NCI-H446 (cell line): ENCODE results near the gene ZNF639.
A peak's percentile ranks its signal among the peaks of the same experiment; 100 is the strongest.
"Not testable (repeated sequence)": the region's sequence is repeated elsewhere in the genome, so short reads cannot be mapped to it uniquely, and the experiment has no call there.

ENCODE experiments used
- DNase-seq, 2 experiments: peaks; one replicate each; lab custom pipeline; 2025; lab: John Stamatoyannopoulos, UW

The ZNF639 gene, protein sequence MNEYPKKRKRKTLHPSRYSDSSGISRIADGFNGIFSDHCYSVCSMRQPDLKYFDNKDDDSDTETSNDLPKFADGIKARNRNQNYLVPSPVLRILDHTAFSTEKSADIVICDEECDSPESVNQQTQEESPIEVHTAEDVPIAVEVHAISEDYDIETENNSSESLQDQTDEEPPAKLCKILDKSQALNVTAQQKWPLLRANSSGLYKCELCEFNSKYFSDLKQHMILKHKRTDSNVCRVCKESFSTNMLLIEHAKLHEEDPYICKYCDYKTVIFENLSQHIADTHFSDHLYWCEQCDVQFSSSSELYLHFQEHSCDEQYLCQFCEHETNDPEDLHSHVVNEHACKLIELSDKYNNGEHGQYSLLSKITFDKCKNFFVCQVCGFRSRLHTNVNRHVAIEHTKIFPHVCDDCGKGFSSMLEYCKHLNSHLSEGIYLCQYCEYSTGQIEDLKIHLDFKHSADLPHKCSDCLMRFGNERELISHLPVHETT

DNA sequence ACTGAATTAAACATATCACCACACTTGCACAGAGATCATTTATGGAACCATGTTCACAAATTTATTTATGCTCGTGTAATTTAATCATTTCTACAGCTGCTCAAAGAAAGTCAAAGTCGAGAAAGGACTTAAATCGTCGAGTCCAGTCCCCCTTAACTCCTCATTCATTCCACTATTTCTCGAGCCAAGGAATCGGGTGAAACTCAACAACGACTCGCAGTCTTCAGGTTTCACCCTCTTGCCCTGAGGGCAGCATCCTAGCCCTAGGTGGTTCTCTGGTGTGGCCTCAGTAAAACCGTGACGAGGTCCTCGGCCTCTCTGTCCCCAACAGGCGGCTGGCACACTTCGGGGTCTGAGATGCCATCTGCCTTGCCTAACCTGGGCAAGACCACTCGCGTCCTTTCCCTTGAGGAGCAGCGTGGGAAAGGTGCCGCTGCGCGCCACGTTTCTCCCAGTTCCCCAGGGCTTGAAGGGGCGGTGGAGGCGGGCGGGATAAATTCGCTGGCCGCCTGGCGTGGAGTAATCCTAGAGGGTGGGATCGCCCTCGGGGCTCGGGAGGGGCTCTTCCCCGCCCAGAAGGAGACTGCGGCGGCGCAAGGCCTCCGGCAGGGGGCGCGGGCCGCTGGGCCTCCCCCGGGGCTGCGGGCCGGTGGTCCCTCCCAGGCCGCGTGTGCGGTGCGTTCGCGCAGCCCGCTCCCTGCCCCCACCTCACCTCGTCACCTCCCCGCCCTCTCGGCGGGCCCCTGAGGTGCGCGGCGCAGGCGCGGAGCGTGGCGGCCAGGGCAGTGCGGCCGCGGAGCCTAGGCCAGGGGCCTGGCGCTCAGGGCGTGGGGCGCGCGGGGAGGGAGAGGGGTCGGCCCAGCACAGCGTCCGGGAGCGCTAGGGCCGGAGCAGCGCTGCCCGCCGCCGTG is at the start of gene ZNF639:
ZNF639 (plus strand) TSS at position 746 of the 911 bp plus-strand sequence. CDS start 5,263 bp downstream, outside the sequence.
- DNase-seq = peak; percentile 76 to 93

DNA sequence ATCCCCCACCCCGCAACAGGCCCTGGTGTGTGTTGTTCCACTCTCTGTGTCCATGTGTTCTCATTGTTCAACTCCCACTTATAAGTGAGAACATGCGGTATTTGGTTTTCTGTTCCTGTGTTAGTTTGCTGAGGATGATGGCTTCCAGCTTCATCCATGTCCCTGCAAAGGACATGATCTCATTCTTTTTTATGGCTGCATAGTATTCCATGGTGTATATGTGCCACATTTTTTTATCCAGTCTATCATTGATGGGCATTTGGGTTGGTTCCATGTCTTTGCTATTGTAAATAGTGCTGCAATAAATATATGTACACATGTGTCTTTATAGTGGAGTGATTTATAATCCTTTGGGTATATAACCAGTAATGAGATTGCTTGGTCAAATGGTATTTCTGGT is 48.4 kb upstream of the ZNF639 start:
- DNase-seq = not testable (repeated sequence)

DNA sequence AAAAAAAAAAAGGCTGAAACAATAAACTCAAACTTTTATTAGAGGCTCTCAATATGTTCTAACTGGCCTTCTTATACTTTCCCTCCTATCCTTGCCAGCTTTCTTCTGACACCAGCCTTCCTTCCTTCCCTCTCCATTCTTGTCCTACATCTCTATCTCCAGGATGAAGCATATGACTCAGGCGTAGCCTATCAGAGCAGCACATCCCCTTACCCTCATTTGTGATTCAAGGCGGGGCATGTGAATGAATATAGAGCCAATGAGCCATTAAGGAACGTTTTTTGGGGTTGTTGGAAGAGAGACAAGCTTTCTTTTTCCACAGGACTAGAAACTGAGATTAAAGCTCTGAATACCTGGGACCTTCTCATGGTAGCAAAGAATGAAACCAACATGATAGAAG is 46.8 kb upstream of the ZNF639 start:
- no peak for DNase-seq

DNA sequence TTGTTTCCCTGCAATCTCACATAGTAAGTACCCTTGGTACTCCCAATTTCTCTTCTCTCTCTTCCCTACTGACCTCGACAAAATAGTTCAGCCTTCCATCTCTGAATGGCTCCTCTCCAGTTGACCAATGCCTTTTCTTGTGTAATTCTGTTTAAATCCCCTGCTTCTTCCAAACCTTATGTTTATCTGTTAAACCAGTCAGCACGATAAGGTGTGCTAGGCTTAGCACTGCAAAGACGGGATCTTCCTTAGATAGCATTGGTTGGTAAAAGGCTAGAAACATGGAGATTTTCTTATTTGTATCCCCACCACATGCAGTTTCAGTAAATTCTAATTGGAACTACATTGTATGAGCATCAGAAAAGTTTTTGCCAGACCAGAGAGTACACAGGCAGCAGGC is 46.1 kb upstream of the ZNF639 start:
- DNase-seq = no peak

DNA sequence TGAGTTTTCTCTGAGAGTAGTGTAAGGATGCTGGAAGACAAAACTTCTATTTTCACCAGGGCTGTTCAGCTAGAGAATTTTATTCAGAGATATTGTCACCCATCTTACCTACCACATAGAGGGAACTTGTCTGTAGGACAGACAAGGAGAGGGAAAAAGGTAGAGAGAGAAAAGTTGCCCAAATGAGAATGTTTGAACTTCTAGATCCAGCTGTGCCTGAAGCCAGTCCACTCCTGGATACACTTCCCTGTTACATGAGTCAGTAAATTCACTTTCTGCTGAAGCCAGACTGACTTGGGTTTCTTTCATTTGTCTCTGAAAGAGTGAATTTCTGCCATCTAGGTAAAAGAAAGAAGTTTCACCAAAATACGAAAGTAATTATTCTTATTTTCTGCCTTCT is 44.7 kb upstream of the ZNF639 start:
- no peak for DNase-seq

DNA sequence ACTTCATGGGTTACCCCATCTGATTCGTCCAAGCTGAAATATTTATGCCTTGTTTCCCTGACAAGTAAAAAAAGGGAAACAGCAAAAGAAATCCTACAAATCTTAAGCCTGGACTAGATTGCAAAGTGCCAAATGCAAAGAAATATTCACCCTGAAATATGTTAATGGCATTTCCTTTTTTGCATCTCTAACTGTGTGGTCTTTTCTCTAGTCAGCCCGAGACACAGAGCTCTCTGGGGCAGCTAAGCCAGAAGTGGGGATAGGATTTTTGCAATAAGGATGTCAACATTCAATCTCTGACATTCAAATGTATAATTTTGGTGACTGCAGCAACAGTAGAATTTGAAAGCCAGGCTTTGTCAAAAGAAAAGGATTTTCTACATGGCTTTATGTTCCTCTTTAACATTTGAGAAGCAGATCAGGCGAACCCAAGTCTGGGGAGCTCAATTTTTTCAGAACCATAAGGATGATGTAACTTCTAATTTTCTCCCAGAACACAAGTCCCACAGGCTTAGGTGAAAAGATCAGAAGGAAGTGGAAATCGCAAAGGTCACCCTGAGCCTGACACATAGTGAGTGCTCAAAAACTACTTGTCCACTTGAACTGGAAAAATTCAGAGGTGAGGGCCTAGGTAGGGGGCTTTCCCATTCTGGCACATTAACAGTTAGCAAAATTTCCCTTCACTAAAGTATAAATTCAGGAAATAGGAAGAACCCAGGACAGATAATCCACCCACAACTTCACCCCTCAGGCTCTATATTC is 43.7 kb upstream of the ZNF639 start:
- no peak for DNase-seq

DNA sequence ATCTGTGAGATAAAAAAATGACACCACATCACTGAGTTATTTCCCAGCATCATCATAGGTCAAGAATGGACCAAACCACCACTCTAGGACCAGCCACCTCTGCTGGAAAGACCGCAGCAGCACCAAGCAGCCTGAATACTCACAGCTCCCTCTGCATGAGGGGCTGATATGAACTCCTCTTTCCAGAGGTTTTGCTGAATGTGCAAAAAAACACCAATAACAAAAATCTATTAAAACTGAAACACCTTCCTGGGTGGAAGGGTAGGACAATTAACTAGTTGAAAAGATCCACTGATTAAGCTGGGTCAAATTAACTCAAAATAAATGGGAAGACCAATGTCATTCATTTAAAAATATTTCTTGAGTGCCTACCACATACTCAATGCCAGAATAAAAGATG is 43.0 kb upstream of the ZNF639 start:
- DNase-seq = no peak

DNA sequence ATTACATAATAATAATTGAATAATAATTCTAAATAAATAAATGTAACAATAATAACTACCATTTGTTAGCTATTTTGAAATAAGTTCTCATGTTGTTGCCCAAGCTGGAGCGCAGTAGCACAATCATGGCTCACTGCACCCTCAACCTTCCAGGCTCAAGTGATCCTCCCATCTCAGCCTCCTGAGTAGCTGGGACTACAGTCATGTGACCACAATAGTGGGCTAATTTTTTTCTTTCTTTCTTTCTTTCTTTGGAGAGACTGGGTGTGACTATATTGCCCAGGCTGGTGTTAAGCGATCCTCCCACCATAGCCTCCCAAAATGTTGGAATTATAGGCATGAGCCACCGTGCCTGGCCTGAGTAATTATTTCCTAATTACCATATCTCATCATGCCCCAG is 41.0 kb upstream of the ZNF639 start:
- no peak for DNase-seq

DNA sequence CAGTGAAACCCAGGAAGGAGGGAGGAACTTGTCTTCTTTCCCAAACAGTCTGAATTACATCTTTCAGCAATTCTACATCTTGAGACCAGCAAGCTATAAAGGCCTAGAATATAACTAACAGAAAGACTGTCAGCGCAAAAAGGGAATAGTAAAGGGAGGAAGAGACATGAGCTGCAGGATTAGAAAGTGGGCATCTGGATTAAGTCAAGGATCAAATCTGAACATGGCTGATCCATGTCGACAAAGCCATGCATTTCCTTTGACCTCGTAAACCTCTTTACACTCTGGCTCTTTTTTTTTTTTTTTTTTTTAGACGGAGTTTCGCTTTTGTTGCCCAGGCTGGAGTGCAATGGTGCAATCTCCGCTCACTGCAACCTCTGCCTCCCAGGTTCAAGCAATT is 36.5 kb upstream of the ZNF639 start:
- no peak for DNase-seq

DNA sequence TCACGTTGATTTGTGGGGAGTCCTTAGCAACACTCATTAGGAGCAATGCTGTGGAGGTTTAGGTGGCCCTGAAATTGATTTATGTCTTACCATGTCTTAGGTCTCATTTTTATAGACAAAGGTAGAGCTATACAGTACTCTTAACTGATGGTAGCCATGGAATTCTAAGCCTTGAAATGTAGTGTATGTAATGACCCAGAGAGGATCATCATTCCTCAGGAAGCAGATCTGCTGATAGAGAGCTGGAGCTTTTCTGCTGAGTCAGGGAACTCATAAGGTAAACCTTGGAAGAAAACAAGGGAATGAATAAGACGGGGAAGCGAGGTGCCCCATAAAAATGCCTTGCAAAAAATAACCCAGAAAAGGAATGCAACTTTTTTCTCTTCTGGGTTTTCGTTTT is 34.0 kb upstream of the ZNF639 start:
- DNase-seq = no peak

DNA sequence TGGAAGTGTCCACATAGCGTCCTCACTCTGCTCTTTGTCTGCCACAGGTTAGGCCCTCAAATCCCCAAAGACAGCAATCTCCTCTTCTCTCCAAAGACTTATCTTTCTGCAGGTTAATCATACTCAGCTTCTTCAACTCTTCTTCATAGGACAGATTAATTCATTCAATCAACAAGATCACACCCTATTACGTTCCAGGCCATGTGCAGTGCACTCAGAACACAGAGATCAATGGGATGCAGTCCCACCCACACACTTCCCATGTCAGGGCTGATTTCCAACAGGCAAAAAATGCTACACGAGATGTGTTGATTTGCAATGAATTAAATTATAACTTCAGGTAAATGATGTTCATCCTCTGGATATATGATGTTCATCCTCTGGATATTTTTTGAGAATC is 33.5 kb upstream of the ZNF639 start:
- DNase-seq = no peak

DNA sequence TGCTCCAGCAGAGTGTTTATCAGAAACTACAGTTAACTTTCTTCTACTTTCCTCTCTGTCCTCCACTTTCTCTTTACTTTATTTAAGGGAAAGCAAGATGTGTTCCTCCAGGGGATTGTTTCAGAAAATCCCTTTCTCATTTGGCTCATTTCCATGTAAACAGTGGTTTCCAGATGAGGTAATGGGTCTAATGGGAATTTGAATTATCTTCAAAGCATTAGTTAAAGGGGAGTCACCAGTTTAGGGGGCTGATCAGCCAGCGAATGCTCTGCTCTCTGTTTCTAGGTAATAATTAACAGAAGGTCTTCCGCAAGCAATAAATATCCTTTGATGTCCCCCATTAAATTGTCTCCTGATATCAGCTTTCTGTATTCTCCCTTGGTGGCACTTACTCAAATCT is 30.4 kb upstream of the ZNF639 start:
- DNase-seq = no peak

DNA sequence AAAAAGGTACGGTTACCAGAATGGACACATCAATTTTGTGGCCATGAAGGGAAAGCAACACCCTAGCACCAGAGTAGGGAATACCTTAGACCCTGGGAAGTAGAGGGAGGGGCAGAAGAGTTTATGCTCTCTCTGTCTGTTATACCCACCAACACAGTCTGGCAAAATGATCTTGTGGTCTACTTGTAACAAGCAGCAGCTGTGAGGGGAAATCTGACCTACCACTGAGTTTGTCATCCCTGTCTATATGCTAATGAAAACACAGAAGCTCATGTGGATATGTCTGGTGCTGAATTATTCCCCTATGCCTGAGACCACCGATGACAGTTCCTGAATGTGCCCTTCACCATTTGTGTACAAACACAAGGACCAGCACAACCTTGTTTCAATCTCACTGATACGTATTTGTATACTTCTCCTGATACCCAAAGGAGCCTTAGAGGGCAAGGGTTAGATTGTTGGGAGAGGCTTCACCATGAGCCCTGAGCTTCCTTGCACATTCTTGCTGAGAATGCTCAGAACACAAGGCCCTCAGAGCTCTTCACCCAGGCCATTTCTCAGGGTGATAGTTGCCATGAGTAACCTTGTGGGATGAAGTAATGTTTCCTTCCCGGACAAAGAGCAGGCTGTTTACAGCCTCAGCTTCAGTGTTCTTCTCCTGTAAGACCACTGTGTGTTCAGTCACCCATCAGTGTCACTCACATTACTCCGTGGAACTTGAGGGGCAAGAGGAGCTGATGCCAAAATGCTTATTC is 24.7 kb upstream of the ZNF639 start:
- DNase-seq = no peak

DNA sequence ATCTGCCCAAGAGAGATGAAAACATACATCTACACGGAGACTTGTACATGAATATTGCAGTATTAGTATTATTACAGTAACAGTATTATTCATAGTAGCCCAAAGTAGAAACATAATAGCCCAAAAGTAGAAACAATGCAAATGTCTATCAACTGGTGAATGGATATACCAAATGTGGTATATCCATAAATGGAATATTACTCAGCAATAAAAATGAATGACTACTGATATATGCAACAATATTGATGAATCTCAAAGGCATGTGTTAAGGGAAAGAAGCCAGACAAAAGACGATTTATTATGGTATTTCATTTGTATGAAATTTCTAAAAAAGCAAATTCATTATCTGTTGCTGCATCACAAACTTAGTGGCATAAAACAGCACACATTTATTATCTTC is 23.5 kb upstream of the ZNF639 start:
- DNase-seq = no peak

DNA sequence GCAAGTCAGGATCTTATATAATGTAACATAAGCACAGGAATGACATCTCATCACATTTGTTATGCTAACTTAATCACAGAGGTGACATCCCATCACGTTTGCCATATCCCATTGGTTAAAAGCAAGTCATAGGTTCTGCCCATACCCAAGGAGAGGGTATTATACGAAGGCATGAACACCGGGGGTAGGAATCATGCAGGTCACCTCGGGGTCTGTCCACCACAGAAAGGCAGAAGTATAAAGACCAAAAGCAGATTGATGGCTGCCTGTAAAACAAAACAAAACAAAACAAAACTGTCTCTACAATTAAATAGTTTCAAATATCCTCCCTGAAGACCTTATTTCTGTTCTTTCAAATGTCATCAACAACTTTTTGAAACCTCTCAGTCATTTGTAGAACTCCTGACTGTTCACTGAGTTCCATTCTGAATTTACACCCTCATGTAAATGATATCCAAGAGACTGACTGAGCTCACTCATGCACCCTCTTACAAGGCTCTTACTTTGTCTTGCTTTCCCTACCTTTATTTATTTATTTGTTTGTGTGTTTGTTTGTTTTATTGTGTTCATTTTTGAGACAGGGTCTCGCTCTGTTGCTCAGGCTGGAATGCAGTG is 22.7 kb upstream of the ZNF639 start:
- no peak for DNase-seq

DNA sequence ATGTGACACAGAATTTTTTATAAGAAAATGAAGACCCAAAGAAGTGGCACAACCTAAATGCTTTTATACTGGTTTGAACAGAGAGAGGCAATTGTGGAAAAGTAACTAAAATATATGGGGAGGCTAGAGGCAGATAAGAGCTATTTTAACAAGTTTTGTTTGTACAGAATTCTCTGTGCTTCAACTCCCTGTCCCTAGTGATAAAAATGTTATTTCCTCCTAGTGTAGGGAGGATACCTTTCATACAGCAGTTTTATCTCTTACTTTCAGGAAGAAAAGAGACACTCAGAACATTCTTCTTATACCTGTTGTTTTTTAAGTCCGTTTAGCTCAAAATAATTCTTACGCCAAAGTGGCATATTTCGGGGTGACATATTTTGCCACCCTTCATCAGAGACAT is 21.2 kb upstream of the ZNF639 start:
- no peak for DNase-seq

DNA sequence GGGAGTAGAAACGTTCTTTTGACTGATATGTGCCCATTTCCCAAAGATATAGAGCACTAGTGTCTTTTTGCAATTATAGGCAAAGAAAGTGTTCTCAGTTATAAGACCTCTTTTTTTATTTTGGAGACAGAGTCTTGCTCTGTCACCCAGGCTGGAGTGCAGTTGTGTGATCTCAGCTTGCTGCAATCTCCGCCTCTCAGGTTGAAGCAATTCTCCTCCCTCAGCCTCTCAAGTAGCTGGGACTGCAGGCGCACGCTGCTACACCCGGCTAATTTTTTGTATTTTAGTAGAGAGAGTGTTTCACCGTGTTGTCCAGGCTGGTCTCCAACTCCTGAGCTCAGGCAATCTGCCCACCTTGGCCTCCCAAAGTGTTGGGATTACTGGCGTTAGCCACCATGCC is 20.7 kb upstream of the ZNF639 start:
- no peak for DNase-seq

DNA sequence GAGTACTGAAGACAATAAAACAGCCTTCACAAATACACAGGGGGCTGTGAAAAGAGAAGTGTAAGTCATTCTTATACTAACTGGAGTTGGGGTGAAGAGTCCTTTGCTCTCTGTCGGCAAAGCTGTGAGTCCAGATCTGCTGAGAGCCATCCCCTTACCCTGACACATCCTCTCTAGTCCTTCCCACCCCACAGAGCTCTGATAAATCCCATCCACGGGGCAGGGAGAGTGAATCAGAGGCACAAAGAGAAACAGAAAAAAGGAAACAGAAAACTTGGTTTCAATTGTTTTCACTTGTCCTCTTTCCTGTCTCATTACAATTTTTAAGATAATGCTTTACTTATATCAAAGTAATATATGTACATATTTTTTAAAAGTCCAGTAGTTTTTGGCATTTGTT is 18.2 kb upstream of the ZNF639 start:
- no peak for DNase-seq

DNA sequence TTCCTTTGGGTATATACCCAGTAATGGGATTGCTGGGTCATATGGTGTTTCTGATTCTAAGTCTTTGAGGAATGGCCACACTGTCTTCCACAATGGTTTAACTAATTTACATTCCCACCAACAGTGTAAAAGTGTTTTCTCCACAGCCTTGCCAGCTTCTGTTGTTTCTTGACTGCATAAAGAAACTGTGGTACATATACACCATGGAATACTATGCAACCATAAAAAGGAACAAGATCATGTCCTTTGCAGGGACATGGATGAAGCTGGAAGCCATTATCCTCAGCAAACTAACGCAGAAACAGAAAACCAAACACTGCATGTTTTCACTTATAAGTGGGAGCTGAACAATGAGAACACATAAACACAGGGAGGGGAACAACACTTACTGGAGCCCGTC is 15.5 kb upstream of the ZNF639 start:
- DNase-seq = not testable (repeated sequence)

DNA sequence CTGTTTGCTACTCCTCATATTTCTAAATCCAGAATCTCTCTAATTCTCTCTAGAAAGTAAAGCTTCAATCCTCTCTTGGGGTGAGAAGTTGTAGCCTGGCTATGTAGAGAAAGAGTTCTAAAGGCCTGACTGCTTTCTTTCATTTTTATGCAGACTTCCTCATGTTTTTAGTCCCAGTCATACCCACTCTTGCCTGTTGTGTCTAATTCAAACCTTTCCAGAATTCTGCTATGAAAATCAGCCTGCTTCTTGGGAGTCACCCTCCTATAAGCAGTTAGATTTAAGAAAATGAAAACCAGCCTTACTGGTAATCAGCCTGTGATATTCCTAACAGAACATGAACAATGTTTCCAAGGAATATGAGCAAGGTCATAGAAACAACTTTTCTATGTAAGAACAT is 14.8 kb upstream of the ZNF639 start:
- DNase-seq = no peak
